ENCODE measurements around the gene POU6F2.

Gene POU6F2

GRCh38 chr7:39071116-39071515 lies 93.4 kb downstream of the POU6F2 start:
- DNase-seq, result no peak
- Histone ChIP-seq H3K4ac (ENCODE audit: low read depth, low read length) (no peak overlapping the region), H2BK5ac (ENCODE audit: low read length) (no peak overlapping the region), H3K36me3 (ENCODE audit: control insufficient read depth, insufficient read depth, low read length) (no peaks in the 10 kb centered on the region), H4K8ac (ENCODE audit: low read depth, low read length) (no peak overlapping the region), H3K79me1 (ENCODE audit: low read length) (no peaks in the 10 kb centered on the region), H2AK5ac (ENCODE audit: low read length) (no peak overlapping the region), H3K27me3 (ENCODE audit: insufficient read depth, low read length, poor library complexity) (no peaks in the 10 kb centered on the region), H4K5ac (ENCODE audit: low read length) (no peak overlapping the region), H3K23ac (ENCODE audit: low read length) (no peak overlapping the region), H2BK120ac (ENCODE audit: low read depth, low read length) (no peak overlapping the region), H3K18ac (ENCODE audit: low read length) (no peak overlapping the region), H3K79me2 (ENCODE audit: control insufficient read depth, insufficient read depth, low read length) (no peaks in the 10 kb centered on the region), H3K27ac (ENCODE audit: low read depth, low read length) (no peak overlapping the region), H3K4me2 (ENCODE audit: low read length) (no peak overlapping the region), H3K4me1 (ENCODE audit: control insufficient read depth, low read depth, low read length) (peaks cover 5% of the 10 kb centered on the region), H3K9ac (ENCODE audit: low read length) (no peak overlapping the region), H2BK15ac (replicated peaks; ENCODE audit: low read depth) (no peak overlapping the region), H3K56ac (ENCODE audit: low read length) (no peak overlapping the region), H3K4me3 (ENCODE audit: low read length) (no peak overlapping the region)
- no CpG with 5 or more reads among the region's 5 CpGs for WGBS (ENCODE audit: extremely low coverage, insufficient coverage, low lambda C conversion rate)

- peaks cover 5% of the 10 kb centered on the region for H3K4me1 ChIP-seq (ENCODE audit: control insufficient read depth, low read depth, low read length)
- H3K36me3 ChIP-seq (ENCODE audit: control insufficient read depth, insufficient read depth, low read length), result no peaks in the 10 kb centered on the region
- H3K18ac ChIP-seq (ENCODE audit: low read length), result peak overlapping the region; percentile 83
- H3K9ac ChIP-seq (ENCODE audit: low read length), result no peak overlapping the region
- H3K79me2 ChIP-seq (ENCODE audit: control insufficient read depth, insufficient read depth, low read length), result no peaks in the 10 kb centered on the region
- H3K79me1 ChIP-seq (ENCODE audit: low read length), result no peaks in the 10 kb centered on the region
- no peak overlapping the region for H4K8ac ChIP-seq (ENCODE audit: low read depth, low read length)
- WGBS (ENCODE audit: extremely low coverage, insufficient coverage, low lambda C conversion rate), result no CpG with 5 or more reads among the region's 8 CpGs
- H3K27ac ChIP-seq (ENCODE audit: low read depth, low read length), result no peak overlapping the region
- DNase-seq, result peak; percentile 89
- H3K23ac ChIP-seq (ENCODE audit: low read length), result no peak overlapping the region
- no peak overlapping the region for H3K4ac ChIP-seq (ENCODE audit: low read depth, low read length)
- no peak overlapping the region for H2BK5ac ChIP-seq (ENCODE audit: low read length)
- H3K56ac ChIP-seq (ENCODE audit: low read length), result peak overlapping the region; percentile 37
- H3K27me3 ChIP-seq (ENCODE audit: insufficient read depth, low read length, poor library complexity), result no peaks in the 10 kb centered on the region
- no peak overlapping the region for H2BK120ac ChIP-seq (ENCODE audit: low read depth, low read length)
- no peak overlapping the region for H2AK5ac ChIP-seq (ENCODE audit: low read length)
- H3K4me2 ChIP-seq (ENCODE audit: low read length), result no peak overlapping the region
- H3K4me3 ChIP-seq (ENCODE audit: low read length), result no peak overlapping the region
- H2BK15ac ChIP-seq (replicated peaks; ENCODE audit: low read depth), result no peak overlapping the region
- H4K5ac ChIP-seq (ENCODE audit: low read length), result no peak overlapping the region
Measured at GRCh38 chr7:39073432-39073831, 95.7 kb downstream of the POU6F2 start.

GRCh38 chr7:39075210-39075609 lies 97.5 kb downstream of the POU6F2 start:
- no peak overlapping the region for H3K23ac ChIP-seq (ENCODE audit: low read length)

GRCh38 chr7:39083781-39084180 lies 106.1 kb downstream of the POU6F2 start:
- Histone ChIP-seq H4K8ac (ENCODE audit: low read depth, low read length) (no peak overlapping the region), H4K5ac (ENCODE audit: low read length) (no peak overlapping the region), H3K27ac (ENCODE audit: low read depth, low read length) (no peak overlapping the region), H3K36me3 (ENCODE audit: control insufficient read depth, insufficient read depth, low read length) (no peaks in the 10 kb centered on the region), H3K4ac (ENCODE audit: low read depth, low read length) (no peak overlapping the region), H3K18ac (ENCODE audit: low read length) (no peak overlapping the region), H3K27me3 (ENCODE audit: insufficient read depth, low read length, poor library complexity) (no peaks in the 10 kb centered on the region), H3K56ac (ENCODE audit: low read length) (no peak overlapping the region), H2BK120ac (ENCODE audit: low read depth, low read length) (no peak overlapping the region), H2BK5ac (ENCODE audit: low read length) (no peak overlapping the region), H3K79me1 (ENCODE audit: low read length) (no peaks in the 10 kb centered on the region), H3K4me1 (ENCODE audit: control insufficient read depth, low read depth, low read length) (no peaks in the 10 kb centered on the region), H3K4me2 (ENCODE audit: low read length) (no peak overlapping the region), H3K79me2 (ENCODE audit: control insufficient read depth, insufficient read depth, low read length) (no peaks in the 10 kb centered on the region), H2BK15ac (replicated peaks; ENCODE audit: low read depth) (no peak overlapping the region), H3K9ac (ENCODE audit: low read length) (no peak overlapping the region), H3K4me3 (ENCODE audit: low read length) (no peak overlapping the region), H2AK5ac (ENCODE audit: low read length) (no peak overlapping the region), H3K23ac (ENCODE audit: low read length) (no peak overlapping the region)
- DNase-seq, result no peak
- no CpG with 5 or more reads among the region's 3 CpGs for WGBS (ENCODE audit: extremely low coverage, insufficient coverage, low lambda C conversion rate)

More at GRCh38 chr7:39075210-39075609, 97.5 kb downstream of the POU6F2 start:
- no peak overlapping the region for H4K8ac ChIP-seq (ENCODE audit: low read depth, low read length)
- no peaks in the 10 kb centered on the region for H3K36me3 ChIP-seq (ENCODE audit: control insufficient read depth, insufficient read depth, low read length)
- no peak overlapping the region for H3K18ac ChIP-seq (ENCODE audit: low read length)
- no peak overlapping the region for H2BK120ac ChIP-seq (ENCODE audit: low read depth, low read length)
- no peak overlapping the region for H3K56ac ChIP-seq (ENCODE audit: low read length)
- no CpG with 5 or more reads among the region's 1 CpG for WGBS (ENCODE audit: extremely low coverage, insufficient coverage, low lambda C conversion rate)
- H3K4me1 ChIP-seq (ENCODE audit: control insufficient read depth, low read depth, low read length), result peaks cover 5% of the 10 kb centered on the region
- H3K27ac ChIP-seq (ENCODE audit: low read depth, low read length), result no peak overlapping the region
- H3K4me2 ChIP-seq (ENCODE audit: low read length), result no peak overlapping the region
- H3K79me1 ChIP-seq (ENCODE audit: low read length), result no peaks in the 10 kb centered on the region
- H2BK5ac ChIP-seq (ENCODE audit: low read length), result no peak overlapping the region
- H3K4me3 ChIP-seq (ENCODE audit: low read length), result no peak overlapping the region
- no peak overlapping the region for H3K4ac ChIP-seq (ENCODE audit: low read depth, low read length)
- H2BK15ac ChIP-seq (replicated peaks; ENCODE audit: low read depth), result no peak overlapping the region
- H2AK5ac ChIP-seq (ENCODE audit: low read length), result no peak overlapping the region
- H4K5ac ChIP-seq (ENCODE audit: low read length), result no peak overlapping the region
- no peak for DNase-seq
- H3K9ac ChIP-seq (ENCODE audit: low read length), result no peak overlapping the region
- H3K79me2 ChIP-seq (ENCODE audit: control insufficient read depth, insufficient read depth, low read length), result no peaks in the 10 kb centered on the region
- H3K27me3 ChIP-seq (ENCODE audit: insufficient read depth, low read length, poor library complexity), result no peaks in the 10 kb centered on the region

- Histone ChIP-seq H3K18ac (ENCODE audit: low read length) (no peak overlapping the region), H2AK5ac (ENCODE audit: low read length) (no peak overlapping the region), H4K5ac (ENCODE audit: low read length) (no peak overlapping the region), H3K4me2 (ENCODE audit: low read length) (no peak overlapping the region), H2BK15ac (replicated peaks; ENCODE audit: low read depth) (no peak overlapping the region), H3K79me2 (ENCODE audit: control insufficient read depth, insufficient read depth, low read length) (no peaks in the 10 kb centered on the region), H3K56ac (ENCODE audit: low read length) (no peak overlapping the region), H2BK5ac (ENCODE audit: low read length) (no peak overlapping the region), H4K8ac (ENCODE audit: low read depth, low read length) (no peak overlapping the region), H2BK120ac (ENCODE audit: low read depth, low read length) (no peak overlapping the region), H3K36me3 (ENCODE audit: control insufficient read depth, insufficient read depth, low read length) (no peaks in the 10 kb centered on the region), H3K4me1 (ENCODE audit: control insufficient read depth, low read depth, low read length) (no peaks in the 10 kb centered on the region), H3K27ac (ENCODE audit: low read depth, low read length) (no peak overlapping the region), H3K27me3 (ENCODE audit: insufficient read depth, low read length, poor library complexity) (no peaks in the 10 kb centered on the region), H3K79me1 (ENCODE audit: low read length) (no peaks in the 10 kb centered on the region), H3K9ac (ENCODE audit: low read length) (no peak overlapping the region), H3K4me3 (ENCODE audit: low read length) (no peak overlapping the region), H3K4ac (ENCODE audit: low read depth, low read length) (no peak overlapping the region), H3K23ac (ENCODE audit: low read length) (no peak overlapping the region)
- no CpG with 5 or more reads among the region's 3 CpGs for WGBS (ENCODE audit: extremely low coverage, insufficient coverage, low lambda C conversion rate)
- DNase-seq, result no peak
Measured at GRCh38 chr7:39084349-39084748, 106.6 kb downstream of the POU6F2 start.

- H3K79me2 ChIP-seq (ENCODE audit: control insufficient read depth, insufficient read depth, low read length), result no peaks in the 10 kb centered on the region
- DNase-seq, result no peak
- no peak overlapping the region for H2AK5ac ChIP-seq (ENCODE audit: low read length)
- H3K27ac ChIP-seq (ENCODE audit: low read depth, low read length), result no peak overlapping the region
- no peak overlapping the region for H4K8ac ChIP-seq (ENCODE audit: low read depth, low read length)
- no peak overlapping the region for H3K23ac ChIP-seq (ENCODE audit: low read length)
- no peak overlapping the region for H2BK120ac ChIP-seq (ENCODE audit: low read depth, low read length)
- no peaks in the 10 kb centered on the region for H3K4me1 ChIP-seq (ENCODE audit: control insufficient read depth, low read depth, low read length)
- no peak overlapping the region for H2BK5ac ChIP-seq (ENCODE audit: low read length)
- H4K5ac ChIP-seq (ENCODE audit: low read length), result no peak overlapping the region
- peak overlapping the region; percentile 60 for H2BK15ac ChIP-seq (replicated peaks; ENCODE audit: low read depth)
- WGBS (ENCODE audit: extremely low coverage, insufficient coverage, low lambda C conversion rate), result no CpG with 5 or more reads among the region's 5 CpGs
- no peak overlapping the region for H3K18ac ChIP-seq (ENCODE audit: low read length)
- H3K79me1 ChIP-seq (ENCODE audit: low read length), result no peaks in the 10 kb centered on the region
- H3K27me3 ChIP-seq (ENCODE audit: insufficient read depth, low read length, poor library complexity), result no peaks in the 10 kb centered on the region
- no peak overlapping the region for H3K4ac ChIP-seq (ENCODE audit: low read depth, low read length)
- H3K9ac ChIP-seq (ENCODE audit: low read length), result no peak overlapping the region
- no peak overlapping the region for H3K56ac ChIP-seq (ENCODE audit: low read length)
- H3K4me3 ChIP-seq (ENCODE audit: low read length), result no peak overlapping the region
- H3K4me2 ChIP-seq (ENCODE audit: low read length), result peak overlapping the region; percentile 70
- no peaks in the 10 kb centered on the region for H3K36me3 ChIP-seq (ENCODE audit: control insufficient read depth, insufficient read depth, low read length)
Measured at GRCh38 chr7:39085189-39085588, 107.5 kb downstream of the POU6F2 start.
